Trophoblast cell (in vitro differentiated cells and primary cell): ENCODE results near the gene EPN2.

ENCODE experiments used
- DNase-seq, 2 donors: peaks; one replicate each; pipeline ENCODE4 v3.0.0-alpha.2; 2016
- H2AFZ ChIP-seq: 2 replicates; pipeline ENCODE4 v1.6.1; 2013; ENCODE audit warnings: low read length, moderate library complexity, mild to moderate bottlenecking; ENCODE audit not compliant: insufficient read depth, poor library complexity
- H2AK5ac ChIP-seq: 2 replicates; pipeline ENCODE4 v1.6.1; 2013; ENCODE audit warnings: mild to moderate bottlenecking, low read length
- H2BK120ac ChIP-seq: 2 replicates; pipeline ENCODE4 v1.6.1; 2013; ENCODE audit warnings: low read length, mild to moderate bottlenecking, moderate library complexity; ENCODE audit not compliant: insufficient read depth, poor library complexity
- H2BK12ac ChIP-seq: 2 replicates; pipeline ENCODE4 v1.6.1; 2013; ENCODE audit warnings: mild to moderate bottlenecking, low read length, moderate library complexity
- H2BK5ac ChIP-seq: 2 replicates; pipeline ENCODE4 v1.6.1; 2013; ENCODE audit warnings: low read length, low read depth, moderate library complexity, mild to moderate bottlenecking; ENCODE audit not compliant: poor library complexity
- H3K14ac ChIP-seq: 2 replicates; pipeline ENCODE4 v1.6.1; 2013; ENCODE audit warnings: mild to moderate bottlenecking, low read length
- H3K18ac ChIP-seq: 2 replicates; pipeline ENCODE4 v1.6.1; 2013; ENCODE audit warnings: mild to moderate bottlenecking, low read length
- H3K23ac ChIP-seq: 2 replicates; pipeline ENCODE4 v1.6.1; 2013; ENCODE audit warnings: low read length
- H3K27ac ChIP-seq: 2 replicates; pipeline ENCODE4 v1.5.1; 2013; ENCODE audit warnings: low read depth, mild to moderate bottlenecking, inconsistent platforms, low read length, moderate library complexity
- H3K27me3 ChIP-seq: 2 replicates; pipeline ENCODE4 v1.6.1; 2013; ENCODE audit warnings: inconsistent platforms, mild to moderate bottlenecking, low read length, moderate library complexity; ENCODE audit not compliant: insufficient read depth
- H3K36me3 ChIP-seq, 2 experiments: 1 replicate in 1 of 2; 2 replicates in 1 of 2; pipeline ENCODE4 v1.6.1; 2013; ENCODE audit warnings: low read length in 2 of 2, mild to moderate bottlenecking in 2 of 2, moderate library complexity in 1 of 2; ENCODE audit not compliant: insufficient read depth in 2 of 2, control insufficient read depth in 1 of 2
- H3K4ac ChIP-seq: 2 replicates; pipeline ENCODE4 v1.6.1; 2013; ENCODE audit warnings: low read depth, mild to moderate bottlenecking, low read length, moderate library complexity
- H3K4me1 ChIP-seq, 2 experiments: 1 replicate in 1 of 2; 2 replicates in 1 of 2; pipeline ENCODE4 v1.6.1; 2013; ENCODE audit warnings: low read length in 2 of 2, mild to moderate bottlenecking in 2 of 2, moderate library complexity in 1 of 2; ENCODE audit not compliant: insufficient read depth in 2 of 2, control insufficient read depth in 1 of 2
- H3K4me2 ChIP-seq: 2 replicates; pipeline ENCODE4 v1.6.1; 2013; ENCODE audit warnings: inconsistent platforms, mild to moderate bottlenecking, low read length, moderate library complexity
- H3K4me3 ChIP-seq: 2 replicates; pipeline ENCODE4 v1.5.1; 2013; ENCODE audit warnings: mild to moderate bottlenecking, low read depth, low read length, inconsistent platforms
- H3K79me1 ChIP-seq: one replicate; pipeline ENCODE4 v1.6.1; 2013; ENCODE audit warnings: low read length
- H3K79me2 ChIP-seq: 2 replicates; pipeline ENCODE4 v1.6.1; 2013; ENCODE audit warnings: low read length, mild to moderate bottlenecking; ENCODE audit not compliant: control insufficient read depth, insufficient read depth, poor library complexity
- H3K9ac ChIP-seq: 2 replicates; pipeline ENCODE4 v1.6.1; 2013; ENCODE audit warnings: mild to moderate bottlenecking, low read length
- H3K9me3 ChIP-seq: 2 replicates; pipeline ENCODE4 v1.6.1; 2013; ENCODE audit warnings: low read depth, mild to moderate bottlenecking, control low read depth, inconsistent platforms, low read length; ENCODE audit not compliant: insufficient read depth
- H4K12ac ChIP-seq: 2 replicates; pipeline ENCODE4 v1.6.1; 2013; ENCODE audit warnings: low read depth, mild to moderate bottlenecking, low read length, moderate library complexity
- H4K8ac ChIP-seq: 2 replicates; pipeline ENCODE4 v1.6.1; 2013; ENCODE audit warnings: low read depth, mild to moderate bottlenecking, low read length, moderate library complexity
- H4K91ac ChIP-seq: one replicate; pipeline ENCODE4 v1.6.1; 2013; ENCODE audit warnings: low read depth, mild to moderate bottlenecking, low read length, moderate library complexity
- WGBS: extraction: QIAGEN DNeasy Blood & Tissue Kit; methylation state at CpG from one replicate; pipeline ENCODE4 v1.1.7; 2013; ENCODE audit warnings: missing lambda C conversion rate; ENCODE audit not compliant: insufficient read length, insufficient coverage; ENCODE audit errors: extremely low coverage; 5-methylcytosine and 5-hydroxymethylcytosine counted together

Gene EPN2

DNA sequence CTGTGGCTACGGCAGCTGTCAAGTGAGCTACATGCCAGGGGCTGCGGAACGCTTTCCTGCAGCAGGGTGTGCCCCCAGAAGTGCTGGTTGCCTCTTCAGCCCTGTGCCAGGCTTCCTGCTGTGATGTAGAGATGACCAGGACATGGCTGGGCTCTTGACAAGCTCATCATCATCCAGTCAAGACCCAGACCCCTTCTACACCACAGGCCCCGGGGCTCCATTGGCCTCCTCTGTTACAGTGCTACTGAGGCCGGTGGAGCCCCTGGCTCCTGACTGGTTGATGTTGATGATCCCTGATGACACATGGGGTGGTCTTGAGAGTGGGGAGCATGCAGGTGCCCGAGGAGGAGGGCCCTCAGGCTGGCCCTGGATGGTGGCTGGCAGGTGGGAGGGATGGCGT, 75.2 kb downstream of the EPN2 start:
- no peak overlapping the region for H3K4me3 ChIP-seq
- no peak overlapping the region for H4K12ac ChIP-seq
- no peak overlapping the region for H3K23ac ChIP-seq
- no peaks in the 10 kb centered on the region for H3K9me3 ChIP-seq
- H2BK120ac ChIP-seq: no peak overlapping the region
- no peak overlapping the region for H3K4ac ChIP-seq
- no peak overlapping the region for H2AK5ac ChIP-seq
- no peak overlapping the region for H4K8ac ChIP-seq
- H3K79me2 ChIP-seq: no peaks in the 10 kb centered on the region
- no peak overlapping the region for H2BK12ac ChIP-seq
- H3K27ac ChIP-seq: no peak overlapping the region
- H2AFZ ChIP-seq: no peak overlapping the region
- peaks cover 18 to 22% of the 10 kb centered on the region in 2 experiments for H3K4me1 ChIP-seq
- H3K4me2 ChIP-seq: no peak overlapping the region
- H3K9ac ChIP-seq: no peak overlapping the region
- peaks cover 32 to 40% of the 10 kb centered on the region in 2 experiments for H3K36me3 ChIP-seq
- no peaks in the 10 kb centered on the region for H3K27me3 ChIP-seq
- no peak overlapping the region for H2BK5ac ChIP-seq
- peaks cover 2% of the 10 kb centered on the region for H3K79me1 ChIP-seq
- H3K14ac ChIP-seq: no peak overlapping the region
- WGBS: no CpG with 5 or more reads among the region's 7 CpGs
- no peak for DNase-seq
- peak overlapping the region; percentile 30 for H3K18ac ChIP-seq
- peak overlapping the region; percentile 2 for H4K91ac ChIP-seq

DNA sequence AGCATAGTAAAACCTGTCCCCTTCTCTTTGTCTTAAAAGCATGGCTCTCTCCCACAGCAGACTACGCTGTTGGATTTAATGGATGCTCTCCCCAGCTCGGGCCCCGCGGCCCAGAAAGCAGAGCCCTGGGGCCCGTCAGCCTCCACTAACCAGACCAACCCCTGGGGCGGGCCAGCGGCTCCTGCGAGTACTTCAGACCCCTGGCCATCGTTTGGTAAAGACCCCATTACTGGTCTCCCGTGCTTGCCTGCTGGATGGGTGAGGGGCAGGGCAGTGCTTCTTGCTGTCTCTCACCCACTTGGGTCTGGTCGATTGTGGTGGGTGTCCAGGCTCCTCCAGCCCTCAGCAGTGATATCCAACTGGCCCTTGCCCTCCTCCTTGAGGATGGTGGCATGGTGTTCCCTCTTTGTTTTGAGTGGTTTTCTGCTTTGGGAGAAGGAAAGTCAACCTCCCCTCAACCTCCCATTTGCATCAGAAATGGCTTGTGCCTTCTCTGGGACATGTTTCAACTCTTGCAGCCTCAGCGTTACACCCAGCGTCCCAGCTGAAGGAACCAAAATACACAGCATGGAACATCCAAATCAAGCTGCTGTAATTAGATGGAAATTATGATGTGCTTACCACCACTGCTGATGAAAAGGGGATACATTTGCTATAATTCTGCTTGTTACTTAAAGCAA, 76.0 kb downstream of the EPN2 start:
- Histone ChIP-seq H4K12ac (no peak overlapping the region), H3K14ac (no peak overlapping the region), H3K18ac (peak overlapping the region; percentile 17), H4K8ac (no peak overlapping the region), H2BK5ac (no peak overlapping the region), H3K4me3 (no peak overlapping the region), H3K79me1 (peaks cover 2% of the 10 kb centered on the region), H3K27ac (no peak overlapping the region), H3K23ac (no peak overlapping the region), H3K4me2 (no peak overlapping the region), H3K9me3 (no peaks in the 10 kb centered on the region), H2BK12ac (no peak overlapping the region), H3K9ac (no peak overlapping the region), H3K79me2 (no peaks in the 10 kb centered on the region), H2AK5ac (no peak overlapping the region), H3K27me3 (no peaks in the 10 kb centered on the region), H4K91ac (no peak overlapping the region), H2BK120ac (no peak overlapping the region), H3K36me3 (peaks cover 38 to 46% of the 10 kb centered on the region in 2 experiments), H2AFZ (no peak overlapping the region), H3K4me1 (peaks cover 18 to 23% of the 10 kb centered on the region in 2 experiments), H3K4ac (no peak overlapping the region)
- no CpG with 5 or more reads among the region's 13 CpGs for WGBS
- no peak for DNase-seq

DNA sequence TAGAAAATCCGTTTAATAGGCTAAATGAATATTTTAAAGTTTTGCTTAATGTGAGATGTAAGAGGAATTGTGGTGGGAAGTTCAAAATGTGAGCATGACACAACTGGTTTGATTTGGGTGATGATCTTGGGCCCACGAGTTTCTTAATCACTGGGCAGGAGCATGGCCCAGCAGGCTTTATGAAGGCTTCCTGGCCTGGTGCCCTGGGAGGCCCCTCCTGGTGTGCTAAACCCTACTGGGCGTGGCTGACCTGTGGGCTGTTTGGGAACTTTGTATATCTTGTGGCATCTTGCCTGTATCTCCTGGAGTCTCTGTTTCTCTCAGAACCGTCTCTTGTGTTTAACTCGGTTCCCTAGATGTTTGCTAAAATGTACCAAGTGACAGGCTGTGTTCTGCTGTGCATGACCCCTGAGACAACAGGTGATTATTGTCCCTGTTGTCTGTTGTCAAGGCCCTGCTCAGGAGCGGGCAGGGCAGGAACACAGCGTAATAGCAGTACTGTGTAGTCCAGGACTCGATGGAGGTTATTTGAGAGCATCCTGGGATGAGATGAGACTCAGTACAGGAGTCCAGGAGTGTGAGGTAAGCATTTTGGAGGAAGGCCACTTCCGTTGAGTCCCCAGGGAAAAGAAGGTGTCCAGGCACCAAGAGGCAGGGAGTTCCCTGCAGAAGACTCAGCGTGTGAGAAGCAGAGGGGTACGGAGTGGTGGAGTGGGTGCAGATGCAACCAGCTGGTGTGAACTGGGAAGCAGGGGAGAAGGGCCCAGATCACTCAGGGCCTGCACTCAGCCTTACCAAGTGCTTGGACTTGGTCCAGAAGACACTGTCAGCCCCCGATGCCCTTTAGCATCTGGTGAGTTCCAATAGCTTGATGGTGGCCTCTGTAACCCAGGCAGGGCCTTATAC, 76.8 kb downstream of the EPN2 start:
- Histone ChIP-seq H3K4me2 (no peak overlapping the region), H3K9me3 (no peaks in the 10 kb centered on the region), H2BK120ac (no peak overlapping the region), H3K27me3 (no peaks in the 10 kb centered on the region), H3K79me1 (peaks cover 2% of the 10 kb centered on the region), H3K18ac (no peak overlapping the region), H2BK5ac (no peak overlapping the region), H3K9ac (no peak overlapping the region), H2AFZ (no peak overlapping the region), H3K4me3 (no peak overlapping the region), H4K12ac (no peak overlapping the region), H3K36me3 (peaks cover 38 to 46% of the 10 kb centered on the region in 2 experiments), H3K14ac (no peak overlapping the region), H3K4ac (no peak overlapping the region), H2AK5ac (no peak overlapping the region), H3K23ac (no peak overlapping the region), H3K4me1 (peaks cover 18 to 23% of the 10 kb centered on the region in 2 experiments), H4K91ac (no peak overlapping the region), H4K8ac (no peak overlapping the region), H3K79me2 (no peaks in the 10 kb centered on the region), H3K27ac (no peak overlapping the region), H2BK12ac (no peak overlapping the region)
- no peak for DNase-seq
- WGBS: 100% methylated on average over 1 of the region's 12 CpGs

DNA sequence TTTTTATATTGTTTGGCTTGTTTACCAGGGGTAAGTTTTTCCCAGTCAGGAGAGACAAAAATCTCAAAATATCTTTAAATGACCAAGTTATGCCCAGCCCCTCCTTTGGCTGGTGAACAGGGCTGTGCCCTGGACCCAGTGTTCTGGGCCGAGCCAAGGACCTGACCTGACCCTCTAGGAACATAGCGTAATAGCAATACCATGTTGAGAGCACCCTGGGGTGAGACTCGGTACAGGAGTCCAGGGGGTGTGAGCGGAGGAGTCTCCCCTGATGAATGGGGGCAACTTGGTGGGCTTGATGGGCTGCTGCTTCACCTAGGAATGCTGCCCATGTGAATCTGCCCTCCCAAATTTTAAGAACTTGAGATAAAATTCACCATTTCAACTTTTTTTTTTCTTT, 77.9 kb downstream of the EPN2 start:
- Histone ChIP-seq H2BK5ac (no peak overlapping the region), H3K27ac (no peak overlapping the region), H3K9me3 (no peaks in the 10 kb centered on the region), H2AFZ (no peak overlapping the region), H3K4me1 (peaks cover 10 to 14% of the 10 kb centered on the region in 2 experiments), H3K14ac (no peak overlapping the region), H3K27me3 (no peaks in the 10 kb centered on the region), H3K4me3 (no peak overlapping the region), H4K91ac (no peak overlapping the region), H3K18ac (no peak overlapping the region), H2BK120ac (no peak overlapping the region), H4K8ac (no peak overlapping the region), H3K4ac (no peak overlapping the region), H2BK12ac (no peak overlapping the region), H3K9ac (no peak overlapping the region), H3K23ac (no peak overlapping the region), H2AK5ac (no peak overlapping the region), H3K4me2 (no peak overlapping the region), H3K79me1 (peaks cover 2% of the 10 kb centered on the region), H4K12ac (no peak overlapping the region), H3K36me3 (peaks cover 39 to 45% of the 10 kb centered on the region in 2 experiments), H3K79me2 (no peaks in the 10 kb centered on the region)
- DNase-seq: no peak
- WGBS: no CpG with 5 or more reads among the region's 4 CpGs
